SK-N-SH (cell line): ENCODE data around the gene RRAGC. TPM values are rescaled to one million over a fixed set of nuclear protein-coding genes. Genes with fewer than 3 reads are reported as not detected.
A peak's percentile ranks its signal among the peaks of the same experiment; 100 is the strongest.

Experiments
- CTCF ChIA-PET: fragments of 300-600, 350-600 bp; formaldehyde crosslinking; extraction: SDS; loops from one replicate; lab custom pipeline; 2021; lab: Yijun Ruan, JAX
- POLR2A ChIA-PET: fragments of 350-600 bp; sonication (Branson Sonifier 250); formaldehyde crosslinking; extraction: SDS; loops from one replicate; lab custom pipeline; 2020; ENCODE audit warnings: antibody characterized with exemption, inconsistent platforms; lab: Yijun Ruan, JAX
- DNase-seq: peaks from one replicate; pipeline ENCODE4 v3.0.0; 2012
- H2AFZ ChIP-seq: fragments of 200-600 bp; sonication (generic); 2 replicates; pipeline ENCODE4 v1.8.1; 2016; ENCODE audit warnings: antibody characterized with exemption, mild to moderate bottlenecking, low read depth
- H3F3A ChIP-seq: fragments of 200-600 bp; sonication (generic); replicated peaks from 2 replicates; pipeline ENCODE3; 2016; ENCODE audit warnings: antibody characterized with exemption, mild to moderate bottlenecking; ENCODE audit not compliant: insufficient read depth
- H3K27ac ChIP-seq, 2 experiments: fragments of 200-500 bp in 1 of 2; fragments of 200-600 bp in 1 of 2; sonication (Bioruptor generic) in 1 of 2; sonication (generic), shearing (Covaris generic) in 1 of 2; 2 replicates each; pipeline versions ENCODE4 v1.5.1 to v1.6.1; 2014 to 2016; ENCODE audit warnings: low read depth in 2 of 2, inconsistent platforms in 1 of 2, low read length in 1 of 2, mild to moderate bottlenecking in 1 of 2, mixed read lengths in 1 of 2
- H3K27me3 ChIP-seq: fragments of 200-600 bp; sonication (generic), shearing (Covaris generic); 2 replicates; pipeline ENCODE4 v1.6.1; 2016; ENCODE audit warnings: mixed run types; ENCODE audit not compliant: insufficient read depth
- H3K36me3 ChIP-seq, 2 experiments: fragments of 200-500 bp in 1 of 2; fragments of 200-600 bp in 1 of 2; sonication (Bioruptor generic) in 1 of 2; sonication (generic) in 1 of 2; replicated peaks in 1 of 2; 2 replicates each; pipeline versions ENCODE3 to v1.5.1; 2014 to 2016; ENCODE audit warnings: low read length in 1 of 2, mild to moderate bottlenecking in 1 of 2; ENCODE audit not compliant: insufficient read depth in 2 of 2, control insufficient read depth in 1 of 2
- H3K4me1 ChIP-seq, 2 experiments: fragments of 200-500 bp in 1 of 2; fragments of 200-600 bp in 1 of 2; sonication (Bioruptor generic) in 1 of 2; sonication (generic), shearing (Covaris generic) in 1 of 2; 2 replicates each; pipeline versions ENCODE4 v1.5.1 to v1.6.1; 2014 to 2016; ENCODE audit warnings: low read depth in 1 of 2, low read length in 1 of 2, mixed run types in 1 of 2; ENCODE audit not compliant: insufficient read depth in 2 of 2, control insufficient read depth in 1 of 2
- H3K4me2 ChIP-seq: fragments of 200-600 bp; sonication (generic), shearing (Covaris generic); 2 replicates; pipeline ENCODE4 v1.6.1; 2017; ENCODE audit warnings: mixed run types
- H3K4me3 ChIP-seq, 2 experiments: fragments of 200-500 bp in 1 of 2; fragments of 200-600 bp in 1 of 2; sonication (Bioruptor generic) in 1 of 2; sonication (generic), shearing (Covaris generic) in 1 of 2; 2 replicates each; pipeline versions ENCODE4 v1.5.1 to v1.8.1; 2014 to 2016; ENCODE audit warnings: low read depth in 2 of 2, inconsistent platforms in 1 of 2, low read length in 1 of 2, mild to moderate bottlenecking in 1 of 2, mixed read lengths in 1 of 2, moderate library complexity in 1 of 2
- H3K79me2 ChIP-seq: fragments of 200-600 bp; sonication (generic); 2 replicates; pipeline ENCODE4 v1.8.1; 2017; ENCODE audit warnings: mild to moderate bottlenecking; ENCODE audit not compliant: insufficient read depth
- H3K9ac ChIP-seq: fragments of 200-600 bp; sonication (generic); 2 replicates; pipeline ENCODE4 v1.6.1; 2017; ENCODE audit warnings: mixed run types
- H3K9me2 ChIP-seq: fragments of 200-600 bp; sonication (generic); 2 replicates; pipeline ENCODE4 v1.6.1; 2017; ENCODE audit warnings: mixed run types
- H3K9me3 ChIP-seq: fragments of 200-600 bp; sonication (generic); 2 replicates; pipeline ENCODE4 v1.6.1; 2017; ENCODE audit warnings: mixed run types, mild to moderate bottlenecking, moderate library complexity
- H4K20me1 ChIP-seq: fragments of 200-600 bp; sonication (generic); 2 replicates; pipeline ENCODE4 v1.6.1; 2017; ENCODE audit warnings: mild to moderate bottlenecking, mixed run types; ENCODE audit not compliant: insufficient read depth
- CHD2 ChIP-seq: fragments of 150-350 bp; IDR thresholded peaks from 2 replicates; pipeline ENCODE4 v1.6.1; 2018; ENCODE audit warnings: low read length; ENCODE audit not compliant: partially characterized antibody
- ELF1 ChIP-seq: IDR thresholded peaks from 2 replicates; pipeline ENCODE4 v1.4.0; 2012
- FOSL2 ChIP-seq: IDR thresholded peaks from 2 replicates; pipeline ENCODE4 v1.4.0; 2012; ENCODE audit warnings: low read depth, mild to moderate bottlenecking, moderate library complexity, borderline replicate concordance
- GABPA ChIP-seq: IDR thresholded peaks from 2 replicates; pipeline ENCODE4 v1.4.0; 2012; ENCODE audit warnings: low read depth, mild to moderate bottlenecking
- MXI1 ChIP-seq: IDR thresholded peaks from 2 replicates; pipeline ENCODE4 v1.6.1; 2012; ENCODE audit warnings: mild to moderate bottlenecking, low read depth, low read length, improper control_type of control experiment
- POLR2AphosphoS5 ChIP-seq: IDR thresholded peaks from 2 replicates; pipeline ENCODE4 v1.6.1; 2012; ENCODE audit warnings: low read depth, low read length
- RAD21 ChIP-seq: IDR thresholded peaks from 2 replicates; pipeline ENCODE4 v1.6.1; 2012; ENCODE audit warnings: mild to moderate bottlenecking, low read length
- RCOR1 ChIP-seq: fragments of 150-350 bp; IDR thresholded peaks from 2 replicates; pipeline ENCODE4 v1.6.1; 2017; ENCODE audit warnings: antibody characterized with exemption, low read length
- SIN3A ChIP-seq: IDR thresholded peaks from 2 replicates; pipeline ENCODE4 v1.6.1; 2012; ENCODE audit warnings: low read depth, mild to moderate bottlenecking, low read length, moderate library complexity, borderline replicate concordance
- TAF1 ChIP-seq: IDR thresholded peaks from 2 replicates; pipeline ENCODE4 v1.6.1; 2012; ENCODE audit warnings: low read depth, mild to moderate bottlenecking, low read length, moderate library complexity, borderline replicate concordance
- TEAD4 ChIP-seq: IDR thresholded peaks from 2 replicates; pipeline ENCODE4 v1.4.0; 2012; ENCODE audit warnings: mild to moderate bottlenecking, borderline replicate concordance; ENCODE audit not compliant: insufficient read depth
- YY1 ChIP-seq: IDR thresholded peaks from 2 replicates; pipeline ENCODE4 v1.4.0; 2012; ENCODE audit warnings: low read depth, mild to moderate bottlenecking
- WGBS: methylation state at CpG from one replicate; pipeline ENCODE4 v1.1.6; 2017; ENCODE audit warnings: low lambda C conversion rate; 5-methylcytosine and 5-hydroxymethylcytosine counted together
- polyA plus RNA-seq, 3 experiments: library from polyadenylated mRNA; depleted of rRNA; stranded (reverse); fragments of >200 nt; gene quantifications; 2 replicates each; pipeline ENCODE4 v1.2.3, GENCODE V29; 2012
- TF ChIP-seq, protein P1 (sequence below): fragments of 150-350 bp; IDR thresholded peaks from 2 replicates; pipeline ENCODE4 v1.6.1; 2016; ENCODE audit warnings: mild to moderate bottlenecking, low read depth, low read length
- TF ChIP-seq, protein P2 (sequence below): fragments of 150-350 bp; IDR thresholded peaks from 2 replicates; pipeline ENCODE4 v1.6.1; 2017; ENCODE audit warnings: antibody characterized with exemption, low read length, low read depth, borderline replicate concordance
- TF ChIP-seq, protein P3 (sequence below): IDR thresholded peaks from 2 replicates; pipeline ENCODE4 v1.4.0; 2012; ENCODE audit warnings: low read depth, borderline replicate concordance
- TF ChIP-seq, protein P4 (sequence below): IDR thresholded peaks from 2 replicates; pipeline ENCODE4 v1.4.0; 2012; ENCODE audit warnings: low read depth, borderline replicate concordance
- TF ChIP-seq, protein P5 (sequence below): IDR thresholded peaks from 2 replicates; pipeline ENCODE4; 2012
- TF ChIP-seq, protein P6 (sequence below): IDR thresholded peaks from 2 replicates; pipeline ENCODE4 v1.4.0; 2012; ENCODE audit warnings: low read depth

RRAGC gene, protein sequence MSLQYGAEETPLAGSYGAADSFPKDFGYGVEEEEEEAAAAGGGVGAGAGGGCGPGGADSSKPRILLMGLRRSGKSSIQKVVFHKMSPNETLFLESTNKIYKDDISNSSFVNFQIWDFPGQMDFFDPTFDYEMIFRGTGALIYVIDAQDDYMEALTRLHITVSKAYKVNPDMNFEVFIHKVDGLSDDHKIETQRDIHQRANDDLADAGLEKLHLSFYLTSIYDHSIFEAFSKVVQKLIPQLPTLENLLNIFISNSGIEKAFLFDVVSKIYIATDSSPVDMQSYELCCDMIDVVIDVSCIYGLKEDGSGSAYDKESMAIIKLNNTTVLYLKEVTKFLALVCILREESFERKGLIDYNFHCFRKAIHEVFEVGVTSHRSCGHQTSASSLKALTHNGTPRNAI
- polyA plus RNA-seq (2012; rRNA removed): 8.8 and 9.6 TPM in 2 replicates
- polyA plus RNA-seq (2012; cell fraction: cytosol; rRNA removed): 16.9 and 21.5 TPM in 2 replicates
- 3.9 and 6.7 TPM in 2 replicates for polyA plus RNA-seq (2012; cell fraction: nucleus; rRNA removed)

DNA sequence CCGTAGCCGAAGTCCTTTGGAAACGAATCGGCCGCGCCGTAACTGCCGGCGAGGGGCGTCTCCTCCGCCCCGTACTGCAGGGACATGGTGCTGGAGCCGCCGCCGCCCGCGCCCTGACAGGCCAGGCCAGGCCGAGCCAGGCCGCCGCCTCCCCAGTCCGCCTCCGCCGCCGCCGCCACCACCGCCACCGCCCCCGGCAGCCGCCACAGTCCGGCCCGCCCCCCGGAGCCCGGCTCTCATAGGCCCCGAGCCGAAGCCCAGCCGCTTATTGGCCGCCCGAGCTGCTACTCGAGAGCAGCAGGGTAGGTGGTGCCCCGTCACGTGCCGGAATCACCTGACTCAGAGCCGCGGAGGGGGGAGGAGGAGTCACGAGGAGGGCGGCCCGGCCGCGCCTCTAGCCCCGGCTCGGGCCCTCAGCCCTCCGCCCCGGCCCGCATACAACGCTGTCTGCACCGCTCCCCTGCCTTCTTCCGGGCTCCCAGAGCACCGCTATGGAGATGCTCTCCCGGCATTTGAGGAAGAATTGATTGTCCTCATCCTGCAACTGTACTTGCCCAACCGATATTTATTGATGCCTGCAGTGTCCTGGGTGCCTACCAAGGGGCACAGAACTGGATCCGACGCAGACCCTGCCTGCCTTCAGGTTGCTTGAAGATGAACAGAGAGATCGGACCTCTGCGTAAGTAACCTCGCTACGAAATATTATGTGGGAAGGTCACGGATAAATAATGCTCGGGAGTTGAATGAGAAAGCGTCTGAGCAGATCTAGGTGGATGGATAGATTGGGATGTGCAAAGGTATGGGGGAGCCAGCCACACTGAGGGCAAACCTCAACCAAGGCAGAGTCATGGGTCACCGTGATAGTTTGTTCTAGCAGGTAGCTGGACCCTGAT, at the start of gene RRAGC:
TSS of gene RRAGC (minus strand) at position 212 of the 893 bp plus-strand sequence. CDS start at position 86, 126 bp downstream.
- Histone ChIP-seq H3K9me3 (no peaks in the 10 kb centered on the region), H3K9ac (peak within 1 kb of the TSS; percentile 80), H2AFZ (peak within 1 kb of the TSS; percentile 100), H3K4me2 (peak within 1 kb of the TSS; percentile 87), H3K27me3 (no peaks in the 10 kb centered on the region), H3K27ac (peak within 1 kb of the TSS; percentile 72 to 83), H3K4me3 (peak within 1 kb of the TSS; percentile 95 to 100), H3F3A (peaks cover 4% of the 10 kb centered on the region), H3K4me1 (peaks cover 7 to 13% of the 10 kb centered on the region in 2 experiments; a peak in 3 of 4 replicates), H3K36me3 (peaks cover 32 to 39% of the 10 kb centered on the region in 2 experiments)
- ChIA-PET CTCF (interaction anchor here (0.8 kb wide), 1 partner anchor 13 kb away, joined by 3 read pairs; no protein-coding TSS in a partner anchor), POLR2A (interaction anchor here (1.0 kb wide), 1 partner anchor 167 kb away, joined by 3 read pairs; the partner anchor contains the start of gene NDUFS5)
- peak; percentile 84 for TF ChIP-seq CHD2
- peak; percentile 59; the same call in 1 of the 2 replicates for TF ChIP-seq RCOR1
- TF ChIP-seq, protein P1, sequence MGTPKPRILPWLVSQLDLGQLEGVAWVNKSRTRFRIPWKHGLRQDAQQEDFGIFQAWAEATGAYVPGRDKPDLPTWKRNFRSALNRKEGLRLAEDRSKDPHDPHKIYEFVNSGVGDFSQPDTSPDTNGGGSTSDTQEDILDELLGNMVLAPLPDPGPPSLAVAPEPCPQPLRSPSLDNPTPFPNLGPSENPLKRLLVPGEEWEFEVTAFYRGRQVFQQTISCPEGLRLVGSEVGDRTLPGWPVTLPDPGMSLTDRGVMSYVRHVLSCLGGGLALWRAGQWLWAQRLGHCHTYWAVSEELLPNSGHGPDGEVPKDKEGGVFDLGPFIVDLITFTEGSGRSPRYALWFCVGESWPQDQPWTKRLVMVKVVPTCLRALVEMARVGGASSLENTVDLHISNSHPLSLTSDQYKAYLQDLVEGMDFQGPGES: peak; percentile 71; the same call in 1 of the 2 replicates
- peak; percentile 76; the same call in 1 of the 2 replicates for TF ChIP-seq SIN3A
- TF ChIP-seq, protein P2, sequence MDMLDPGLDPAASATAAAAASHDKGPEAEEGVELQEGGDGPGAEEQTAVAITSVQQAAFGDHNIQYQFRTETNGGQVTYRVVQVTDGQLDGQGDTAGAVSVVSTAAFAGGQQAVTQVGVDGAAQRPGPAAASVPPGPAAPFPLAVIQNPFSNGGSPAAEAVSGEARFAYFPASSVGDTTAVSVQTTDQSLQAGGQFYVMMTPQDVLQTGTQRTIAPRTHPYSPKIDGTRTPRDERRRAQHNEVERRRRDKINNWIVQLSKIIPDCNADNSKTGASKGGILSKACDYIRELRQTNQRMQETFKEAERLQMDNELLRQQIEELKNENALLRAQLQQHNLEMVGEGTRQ: peak; percentile 98
- peak; percentile 91 for TF ChIP-seq MXI1
- no peak for TF ChIP-seq TEAD4
- TF ChIP-seq, protein P3, sequence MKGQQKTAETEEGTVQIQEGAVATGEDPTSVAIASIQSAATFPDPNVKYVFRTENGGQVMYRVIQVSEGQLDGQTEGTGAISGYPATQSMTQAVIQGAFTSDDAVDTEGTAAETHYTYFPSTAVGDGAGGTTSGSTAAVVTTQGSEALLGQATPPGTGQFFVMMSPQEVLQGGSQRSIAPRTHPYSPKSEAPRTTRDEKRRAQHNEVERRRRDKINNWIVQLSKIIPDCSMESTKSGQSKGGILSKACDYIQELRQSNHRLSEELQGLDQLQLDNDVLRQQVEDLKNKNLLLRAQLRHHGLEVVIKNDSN: peak; percentile 99
- peak; percentile 27; the same call in 1 of the 2 replicates for TF ChIP-seq YY1
- peak; percentile 24; the same call in 1 of the 2 replicates for TF ChIP-seq FOSL2
- TF ChIP-seq, protein P4, sequence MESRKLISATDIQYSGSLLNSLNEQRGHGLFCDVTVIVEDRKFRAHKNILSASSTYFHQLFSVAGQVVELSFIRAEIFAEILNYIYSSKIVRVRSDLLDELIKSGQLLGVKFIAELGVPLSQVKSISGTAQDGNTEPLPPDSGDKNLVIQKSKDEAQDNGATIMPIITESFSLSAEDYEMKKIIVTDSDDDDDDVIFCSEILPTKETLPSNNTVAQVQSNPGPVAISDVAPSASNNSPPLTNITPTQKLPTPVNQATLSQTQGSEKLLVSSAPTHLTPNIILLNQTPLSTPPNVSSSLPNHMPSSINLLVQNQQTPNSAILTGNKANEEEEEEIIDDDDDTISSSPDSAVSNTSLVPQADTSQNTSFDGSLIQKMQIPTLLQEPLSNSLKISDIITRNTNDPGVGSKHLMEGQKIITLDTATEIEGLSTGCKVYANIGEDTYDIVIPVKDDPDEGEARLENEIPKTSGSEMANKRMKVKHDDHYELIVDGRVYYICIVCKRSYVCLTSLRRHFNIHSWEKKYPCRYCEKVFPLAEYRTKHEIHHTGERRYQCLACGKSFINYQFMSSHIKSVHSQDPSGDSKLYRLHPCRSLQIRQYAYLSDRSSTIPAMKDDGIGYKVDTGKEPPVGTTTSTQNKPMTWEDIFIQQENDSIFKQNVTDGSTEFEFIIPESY: 0 out of 2 replicates have a peak, but pooled peaks have one; percentile 45
- no peak for TF ChIP-seq TAF1
- peak; percentile 76 for TF ChIP-seq POLR2AphosphoS5
- peak; percentile 56 for TF ChIP-seq GABPA
- no peak for TF ChIP-seq RAD21
- TF ChIP-seq, protein P5, sequence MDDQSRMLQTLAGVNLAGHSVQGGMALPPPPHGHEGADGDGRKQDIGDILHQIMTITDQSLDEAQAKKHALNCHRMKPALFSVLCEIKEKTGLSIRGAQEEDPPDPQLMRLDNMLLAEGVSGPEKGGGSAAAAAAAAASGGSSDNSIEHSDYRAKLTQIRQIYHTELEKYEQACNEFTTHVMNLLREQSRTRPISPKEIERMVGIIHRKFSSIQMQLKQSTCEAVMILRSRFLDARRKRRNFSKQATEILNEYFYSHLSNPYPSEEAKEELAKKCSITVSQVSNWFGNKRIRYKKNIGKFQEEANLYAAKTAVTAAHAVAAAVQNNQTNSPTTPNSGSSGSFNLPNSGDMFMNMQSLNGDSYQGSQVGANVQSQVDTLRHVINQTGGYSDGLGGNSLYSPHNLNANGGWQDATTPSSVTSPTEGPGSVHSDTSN: peak; percentile 99
- TF ChIP-seq, protein P6, sequence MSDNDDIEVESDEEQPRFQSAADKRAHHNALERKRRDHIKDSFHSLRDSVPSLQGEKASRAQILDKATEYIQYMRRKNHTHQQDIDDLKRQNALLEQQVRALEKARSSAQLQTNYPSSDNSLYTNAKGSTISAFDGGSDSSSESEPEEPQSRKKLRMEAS: peak; percentile 94
- TF ChIP-seq ELF1: no peak; the same call in 1 of the 2 replicates
- TF ChIP-seq, all 33 proteins: peak for 14
- Histone ChIP-seq H3K9me2 (no peaks in the 10 kb centered on the region), H3K79me2 (peaks cover 55% of the 10 kb centered on the region), H4K20me1 (no peaks in the 10 kb centered on the region; the same call in 1 of the 2 replicates)
- peak; percentile 100 for DNase-seq
- WGBS: 2% methylated on average over 13 of the region's 70 CpGs
